GM12873 (cell line): ENCODE measurements around the gene TUSC1.

Experiments used
- CTCF ChIP-seq: IDR thresholded peaks from 2 replicates; pipeline ENCODE4 v1.5.1; 2012; ENCODE audit warnings: low read depth, mild to moderate bottlenecking, moderate library complexity, low read length, control low read depth; ENCODE audit not compliant: insufficient read depth; ENCODE audit errors: missing control alignments

TUSC1 gene

GRCh38 chr9:25678147-25678666, at the start of gene TUSC1:
TSS of gene TUSC1 (minus strand) at chr9:25678444. CDS start at chr9:25678312, 132 bp downstream.
- TF ChIP-seq CTCF = no peak

GRCh38 chr9:25726871-25727410, 48.7 kb upstream of the TUSC1 start:
- TF ChIP-seq CTCF = no peak

GRCh38 chr9:25724424-25724823, 46.2 kb upstream of the TUSC1 start:
- TF ChIP-seq CTCF = no peak

GRCh38 chr9:25716220-25716872, 38.1 kb upstream of the TUSC1 start:
- no peak for TF ChIP-seq CTCF

GRCh38 chr9:25709941-25710340, 31.7 kb upstream of the TUSC1 start:
- TF ChIP-seq CTCF = no peak

- no peak for TF ChIP-seq CTCF
Measured at GRCh38 chr9:25704800-25705199, 26.6 kb upstream of the TUSC1 start.

GRCh38 chr9:25703701-25704357, 25.6 kb upstream of the TUSC1 start:
- no peak for TF ChIP-seq CTCF
